Measurements from ENCODE around the gene OR5D13.
A peak's percentile ranks its signal among the peaks of the same experiment; 100 is the strongest.

Gene OR5D13, protein sequence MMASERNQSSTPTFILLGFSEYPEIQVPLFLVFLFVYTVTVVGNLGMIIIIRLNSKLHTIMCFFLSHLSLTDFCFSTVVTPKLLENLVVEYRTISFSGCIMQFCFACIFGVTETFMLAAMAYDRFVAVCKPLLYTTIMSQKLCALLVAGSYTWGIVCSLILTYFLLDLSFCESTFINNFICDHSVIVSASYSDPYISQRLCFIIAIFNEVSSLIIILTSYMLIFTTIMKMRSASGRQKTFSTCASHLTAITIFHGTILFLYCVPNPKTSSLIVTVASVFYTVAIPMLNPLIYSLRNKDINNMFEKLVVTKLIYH

GRCh38 chr11:55773138-55773537 lies at the start of gene OR5D13:
Gene OR5D13, plus strand, starts transcription at chr11:55773438. Its CDS starts 0 bp downstream, at chr11:55773438.
- H3K27ac ChIP-seq: no peak within 1 kb of the TSS
- no peak for TF ChIP-seq ZFX (IDR thresholded peaks at IDR 0.05)
- TF ChIP-seq, protein P1, sequence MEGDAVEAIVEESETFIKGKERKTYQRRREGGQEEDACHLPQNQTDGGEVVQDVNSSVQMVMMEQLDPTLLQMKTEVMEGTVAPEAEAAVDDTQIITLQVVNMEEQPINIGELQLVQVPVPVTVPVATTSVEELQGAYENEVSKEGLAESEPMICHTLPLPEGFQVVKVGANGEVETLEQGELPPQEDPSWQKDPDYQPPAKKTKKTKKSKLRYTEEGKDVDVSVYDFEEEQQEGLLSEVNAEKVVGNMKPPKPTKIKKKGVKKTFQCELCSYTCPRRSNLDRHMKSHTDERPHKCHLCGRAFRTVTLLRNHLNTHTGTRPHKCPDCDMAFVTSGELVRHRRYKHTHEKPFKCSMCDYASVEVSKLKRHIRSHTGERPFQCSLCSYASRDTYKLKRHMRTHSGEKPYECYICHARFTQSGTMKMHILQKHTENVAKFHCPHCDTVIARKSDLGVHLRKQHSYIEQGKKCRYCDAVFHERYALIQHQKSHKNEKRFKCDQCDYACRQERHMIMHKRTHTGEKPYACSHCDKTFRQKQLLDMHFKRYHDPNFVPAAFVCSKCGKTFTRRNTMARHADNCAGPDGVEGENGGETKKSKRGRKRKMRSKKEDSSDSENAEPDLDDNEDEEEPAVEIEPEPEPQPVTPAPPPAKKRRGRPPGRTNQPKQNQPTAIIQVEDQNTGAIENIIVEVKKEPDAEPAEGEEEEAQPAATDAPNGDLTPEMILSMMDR (conservative IDR thresholded peaks at IDR 0.05): no peak

DNA sequence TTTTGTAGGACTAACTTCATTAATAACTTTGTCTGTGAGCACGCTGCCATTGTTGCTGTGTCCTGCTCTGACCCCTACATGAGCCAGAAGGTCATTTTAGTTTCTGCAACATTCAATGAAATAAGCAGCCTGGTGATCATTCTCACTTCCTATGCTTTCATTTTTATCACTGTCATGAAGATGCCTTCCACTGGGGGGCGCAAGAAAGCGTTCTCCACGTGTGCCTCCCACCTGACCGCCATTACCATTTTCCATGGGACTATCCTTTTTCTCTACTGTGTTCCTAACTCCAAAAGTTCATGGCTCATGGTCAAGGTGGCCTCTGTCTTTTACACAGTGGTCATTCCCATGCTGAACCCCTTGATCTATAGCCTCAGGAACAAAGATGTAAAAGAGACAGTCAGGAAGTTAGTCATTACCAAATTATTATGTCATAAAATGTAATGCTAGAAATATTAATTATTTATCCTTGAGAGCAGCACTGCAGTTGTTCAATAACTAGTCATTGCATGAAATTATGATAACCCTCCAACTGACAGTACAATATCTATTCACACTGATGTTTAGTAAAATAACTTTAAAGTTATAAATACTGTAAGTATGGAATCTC lies 46.4 kb upstream of the OR5D13 start:
- H3K27ac ChIP-seq: no peak overlapping the region
- no peak for TF ChIP-seq ZFX (IDR thresholded peaks at IDR 0.05)
- TF ChIP-seq, protein P1 (conservative IDR thresholded peaks at IDR 0.05): peak; percentile 54

DNA sequence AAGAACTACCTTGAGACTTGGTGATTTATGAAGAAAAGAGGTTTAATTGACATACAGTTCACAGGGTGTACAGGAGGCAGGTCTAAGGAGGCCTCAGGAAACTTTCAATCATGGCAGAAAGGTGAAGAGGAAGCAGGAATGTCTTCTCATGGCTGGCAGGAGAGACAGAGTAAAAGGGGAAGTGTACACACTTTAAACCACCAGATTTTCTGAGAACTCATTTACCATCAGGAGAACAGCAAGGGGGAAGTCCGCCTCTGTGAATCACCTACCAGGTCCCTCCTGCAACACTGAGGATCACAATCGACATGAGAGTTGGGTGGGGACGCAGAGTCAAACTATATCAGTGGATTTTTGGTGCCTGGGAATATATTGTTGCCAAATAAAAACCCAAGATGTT lies 40.3 kb upstream of the OR5D13 start:
- no peak overlapping the region for H3K27ac ChIP-seq
- no peak for TF ChIP-seq ZFX (IDR thresholded peaks at IDR 0.05)
- TF ChIP-seq, protein P1 (conservative IDR thresholded peaks at IDR 0.05): no peak

DNA sequence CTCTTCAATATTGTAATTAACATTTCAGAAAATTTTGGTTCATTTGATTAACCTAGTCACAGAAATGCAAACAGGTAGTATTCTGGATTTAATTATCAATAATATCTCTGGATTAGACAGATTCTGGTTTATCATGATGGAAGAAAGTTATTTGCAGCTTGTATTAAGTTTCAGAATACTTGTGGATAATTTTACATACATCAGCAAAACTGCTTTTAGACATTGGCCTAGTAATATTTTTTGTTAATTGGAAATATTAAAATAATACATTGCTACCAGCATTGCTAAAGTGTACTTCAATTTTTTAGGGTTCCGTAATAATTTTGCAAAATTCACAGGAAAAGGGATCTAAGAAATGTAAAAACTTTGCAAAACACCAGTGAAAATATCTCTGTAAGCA lies 18.4 kb downstream of the OR5D13 start:
- no peak for TF ChIP-seq ZFX (IDR thresholded peaks at IDR 0.05)
- TF ChIP-seq, protein P1 (conservative IDR thresholded peaks at IDR 0.05): no peak

DNA sequence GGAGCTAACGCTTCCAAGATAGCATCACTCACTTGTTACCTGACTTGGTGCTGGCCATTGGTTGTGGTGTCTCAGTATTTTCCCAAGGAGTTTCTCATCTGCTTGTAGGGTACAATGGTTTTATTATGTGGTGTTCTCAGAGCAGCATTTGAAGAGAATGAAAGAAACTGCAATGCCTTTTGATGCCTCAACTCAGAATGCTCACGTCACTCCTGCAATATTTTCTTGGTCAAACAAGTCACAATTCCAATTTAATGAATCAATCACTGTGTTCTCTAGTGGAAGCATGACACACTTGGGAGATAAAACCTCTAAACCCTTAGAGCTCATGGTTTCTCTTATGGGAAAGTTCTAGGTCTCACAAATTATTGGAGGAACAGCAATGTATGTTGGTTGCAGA lies 20.1 kb downstream of the OR5D13 start:
- no peak for TF ChIP-seq ZFX (IDR thresholded peaks at IDR 0.05)
- TF ChIP-seq, protein P1 (conservative IDR thresholded peaks at IDR 0.05): no peak
- no peak overlapping the region for H3K27ac ChIP-seq

More for the DNA sequence above, 18.4 kb downstream of the OR5D13 start:
- no peak overlapping the region for H3K27ac ChIP-seq

DNA sequence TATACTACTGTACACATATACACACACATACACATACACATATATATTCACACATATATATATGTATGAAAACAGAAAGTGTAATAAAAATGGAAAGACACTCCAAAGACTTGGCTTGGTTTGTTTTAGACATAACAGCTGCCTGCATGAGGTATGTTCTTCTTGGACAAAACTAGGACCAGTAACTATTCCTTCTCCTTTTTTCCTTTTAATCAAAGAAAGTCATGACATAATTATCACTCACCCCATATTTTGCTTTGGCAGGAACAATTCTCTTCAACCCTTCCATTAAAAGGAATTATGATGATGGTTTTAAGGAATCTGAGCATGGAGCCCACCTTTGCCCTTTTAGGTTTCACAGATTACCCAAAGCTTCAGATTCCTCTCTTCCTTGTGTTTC lies 22.0 kb downstream of the OR5D13 start, which contains the start of gene OR5D14:
OR5D14 (plus strand) TSS at position 301 of the 400 bp plus-strand sequence; CDS start at position 301, 0 bp downstream.
- TF ChIP-seq, protein P1 (conservative IDR thresholded peaks at IDR 0.05): no peak
- no peak for TF ChIP-seq ZFX (IDR thresholded peaks at IDR 0.05)
- no peak within 1 kb of the TSS for H3K27ac ChIP-seq

DNA sequence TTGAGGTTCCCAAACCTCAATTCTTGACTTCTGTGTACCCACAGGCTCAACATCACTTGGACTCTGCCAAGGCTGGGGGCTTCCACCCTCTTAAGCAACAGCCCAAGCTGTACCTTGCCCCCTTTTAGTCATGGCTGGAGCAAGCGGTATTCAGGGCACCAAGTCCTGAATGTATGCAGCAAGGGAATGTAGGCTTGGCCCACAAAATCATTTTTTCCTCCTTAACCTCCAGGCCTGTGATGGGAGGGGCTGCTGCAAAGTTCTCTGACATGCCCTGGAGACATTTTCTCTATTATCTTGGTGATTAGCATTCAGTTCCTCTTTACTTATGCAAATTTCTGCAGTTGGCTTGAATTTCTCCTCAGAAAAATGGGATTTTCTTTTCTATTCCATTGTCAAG lies 33.0 kb downstream of the OR5D13 start:
- TF ChIP-seq ZFX (IDR thresholded peaks at IDR 0.05): no peak
- TF ChIP-seq, protein P1 (conservative IDR thresholded peaks at IDR 0.05): no peak
- H3K27ac ChIP-seq: no peak overlapping the region
